Retinal pigment epithelial cell (primary cell): ENCODE measurements around the gene ASB5.
A peak's percentile ranks its signal among the peaks of the same experiment; 100 is the strongest.

ENCODE experiments used
- DNase-seq: peaks from one replicate; pipeline ENCODE4 v3.0.0-alpha.2; 2010; ENCODE audit warnings: low read depth
- H3K4me3 ChIP-seq: 2 replicates; pipeline ENCODE4 v1.5.1; 2011; ENCODE audit warnings: mild to moderate bottlenecking, low read length, control low read depth, moderate library complexity
- CTCF ChIP-seq: conservative IDR thresholded peaks from 2 replicates; pipeline ENCODE4 v1.5.1; 2011; ENCODE audit warnings: low read depth, low read length, control low read depth, inconsistent platforms

ASB5 gene

GRCh38 chr4:176277162-176277904, 8.3 kb upstream of the ASB5 start:
- TF ChIP-seq CTCF = peak; percentile 71
- H3K4me3 ChIP-seq = no peak overlapping the region
- DNase-seq = no peak

- TF ChIP-seq CTCF = no peak
- no peak for DNase-seq
- no peak overlapping the region for H3K4me3 ChIP-seq
These were observed 7.7 kb upstream of the ASB5 start for GRCh38 chr4:176276710-176277109.

GRCh38 chr4:176274441-176274840, 5.4 kb upstream of the ASB5 start:
- no peak overlapping the region for H3K4me3 ChIP-seq
- no peak for TF ChIP-seq CTCF
- DNase-seq = no peak

DNA sequence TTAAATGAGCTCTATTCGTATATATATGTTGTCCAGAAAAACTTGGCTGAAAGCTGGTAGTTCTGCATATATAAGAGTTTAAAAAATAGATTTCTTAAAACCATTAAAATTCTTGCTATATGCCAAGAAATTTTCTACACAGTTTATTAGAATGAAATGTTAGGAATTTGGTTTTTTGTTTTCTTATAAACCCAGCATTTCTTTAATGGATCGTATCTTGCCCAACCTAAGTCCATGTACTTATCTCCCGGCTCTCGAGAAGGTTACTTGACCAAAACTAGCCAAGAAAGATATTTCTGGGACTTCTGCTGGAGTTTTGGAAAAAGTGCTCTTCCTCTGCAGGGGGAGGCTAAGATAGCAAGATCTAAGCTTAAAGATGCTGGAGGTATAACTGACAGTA, 4.7 kb upstream of the ASB5 start:
- no peak for TF ChIP-seq CTCF
- H3K4me3 ChIP-seq = no peak overlapping the region
- no peak for DNase-seq

DNA sequence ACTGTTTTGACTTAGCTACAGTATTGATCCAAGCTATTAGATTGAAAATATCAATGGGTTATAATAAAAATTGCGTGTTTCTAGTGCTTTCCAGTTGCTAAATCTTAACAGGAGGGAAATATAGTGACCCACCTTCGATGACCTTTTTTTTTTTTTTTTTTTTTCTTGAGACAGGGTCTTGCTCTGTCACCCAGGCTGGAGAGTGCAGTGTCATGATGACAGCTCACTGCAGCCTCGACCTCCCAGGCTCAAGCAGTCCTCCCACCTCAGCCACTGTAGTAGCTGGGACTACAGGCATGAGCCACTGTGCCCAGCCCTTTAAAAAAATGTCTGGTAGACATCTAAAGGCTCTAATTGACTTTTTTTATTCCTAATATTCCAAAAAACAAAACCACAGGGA, 3.8 kb upstream of the ASB5 start:
- no peak overlapping the region for H3K4me3 ChIP-seq
- TF ChIP-seq CTCF = no peak
- DNase-seq = no peak

DNA sequence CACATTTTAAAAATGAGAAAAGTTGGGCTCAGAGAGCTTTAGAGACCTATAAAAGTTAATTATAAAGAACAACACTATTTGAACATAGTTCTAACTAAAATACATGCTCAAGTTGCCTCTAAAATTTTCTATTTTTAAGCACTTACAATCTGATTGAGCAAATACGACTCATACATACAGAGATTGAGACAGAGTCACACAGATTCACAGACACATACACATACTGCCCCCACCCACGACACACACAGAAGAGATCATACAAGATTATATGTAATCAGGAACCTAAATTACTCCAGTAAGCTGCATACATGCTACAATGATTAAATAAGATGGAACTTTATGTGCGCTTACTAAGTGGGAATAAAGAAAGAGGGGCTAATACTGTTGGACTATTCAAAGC, 2.7 kb upstream of the ASB5 start:
- no peak for DNase-seq
- TF ChIP-seq CTCF = no peak
- no peak overlapping the region for H3K4me3 ChIP-seq

DNA sequence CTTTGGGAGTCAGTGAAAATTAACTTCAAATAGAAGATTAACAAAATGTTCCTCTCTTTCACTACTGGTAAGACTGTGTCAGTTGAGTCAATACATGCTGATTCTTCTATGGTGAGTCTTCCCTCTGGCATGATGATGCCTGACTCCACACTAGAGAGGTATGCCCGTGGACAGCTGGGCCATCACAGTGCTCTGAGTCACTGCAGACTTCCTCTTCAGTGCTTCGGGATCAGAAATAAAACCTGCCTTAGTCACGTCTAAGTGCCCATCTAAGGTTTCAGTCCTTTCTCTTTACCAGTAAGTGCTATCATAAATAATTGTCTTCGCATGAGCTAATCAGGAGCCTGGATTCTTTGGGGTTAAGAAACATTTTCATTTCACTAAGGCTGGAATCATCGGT, 1.6 kb upstream of the ASB5 start:
- DNase-seq = peak; percentile 91
- no peak overlapping the region for H3K4me3 ChIP-seq
- no peak for TF ChIP-seq CTCF
